ENCODE measurements around the gene GSG1L.

Gene GSG1L

GRCh38 chr16:28110479-28110878 is 47.0 kb upstream of the GSG1L start:
- Histone ChIP-seq H3K4me2 (ENCODE audit: low read depth, low read length, poor library complexity, severe bottlenecking) (no peak overlapping the region), H3K9ac (ENCODE audit: low read length) (no peak overlapping the region), H3K9me3 (ENCODE audit: insufficient read depth, low read length) (no peaks in the 10 kb centered on the region), H3K36me3 (ENCODE audit: low read length) (peaks cover 27% of the 10 kb centered on the region; the same call in 1 of the 2 replicates), H3K27ac (ENCODE audit: low read depth, low read length) (no peak overlapping the region), H3K9me2 (replicated peaks; ENCODE audit: insufficient read depth, low read length) (no peaks in the 10 kb centered on the region), H3K79me2 (ENCODE audit: insufficient read depth, low read length) (no peaks in the 10 kb centered on the region), H2AFZ (ENCODE audit: low read depth, low read length, severe bottlenecking) (no peak overlapping the region), H3K27me3 (ENCODE audit: low read length) (no peaks in the 10 kb centered on the region), H3K4me3 (ENCODE audit: insufficient read depth, low read length, poor library complexity, severe bottlenecking) (no peak overlapping the region), H4K20me1 (ENCODE audit: low read depth, low read length) (no peaks in the 10 kb centered on the region), H3F3A (ENCODE audit: insufficient read depth) (no peaks in the 10 kb centered on the region)
- TF ChIP-seq CTCF (IDR thresholded peaks at IDR 0.05; ENCODE audit: insufficient read depth, low read length, poor library complexity, severe bottlenecking) (no peak), EZH2phosphoT487 (conservative IDR thresholded peaks at IDR 0.05; ENCODE audit: low read length) (no peak)

- Histone ChIP-seq H3K27me3 (ENCODE audit: low read length) (no peaks in the 10 kb centered on the region), H3K36me3 (ENCODE audit: low read length) (peaks cover 29% of the 10 kb centered on the region; the same call in 1 of the 2 replicates), H3F3A (ENCODE audit: insufficient read depth) (no peaks in the 10 kb centered on the region), H3K4me2 (ENCODE audit: low read depth, low read length, poor library complexity, severe bottlenecking) (no peak overlapping the region), H3K79me2 (ENCODE audit: insufficient read depth, low read length) (no peaks in the 10 kb centered on the region), H3K9me3 (ENCODE audit: insufficient read depth, low read length) (no peaks in the 10 kb centered on the region), H3K4me3 (ENCODE audit: insufficient read depth, low read length, poor library complexity, severe bottlenecking) (no peak overlapping the region), H3K9ac (ENCODE audit: low read length) (no peak overlapping the region), H3K27ac (ENCODE audit: low read depth, low read length) (no peak overlapping the region), H2AFZ (ENCODE audit: low read depth, low read length, severe bottlenecking) (no peak overlapping the region), H3K9me2 (replicated peaks; ENCODE audit: insufficient read depth, low read length) (no peaks in the 10 kb centered on the region), H4K20me1 (ENCODE audit: low read depth, low read length) (no peaks in the 10 kb centered on the region)
- no peak for TF ChIP-seq CTCF (IDR thresholded peaks at IDR 0.05; ENCODE audit: insufficient read depth, low read length, poor library complexity, severe bottlenecking)
- TF ChIP-seq EZH2phosphoT487 (conservative IDR thresholded peaks at IDR 0.05; ENCODE audit: low read length): no peak
Observed at GRCh38 chr16:28110074-28110473, 46.6 kb upstream of the GSG1L start.

- Histone ChIP-seq H3K9me2 (replicated peaks; ENCODE audit: insufficient read depth, low read length) (no peaks in the 10 kb centered on the region), H4K20me1 (ENCODE audit: low read depth, low read length) (no peaks in the 10 kb centered on the region), H3K36me3 (ENCODE audit: low read length) (peaks cover 24% of the 10 kb centered on the region; the same call in 1 of the 2 replicates), H3K79me2 (ENCODE audit: insufficient read depth, low read length) (no peaks in the 10 kb centered on the region), H3K4me2 (ENCODE audit: low read depth, low read length, poor library complexity, severe bottlenecking) (no peak overlapping the region), H3F3A (ENCODE audit: insufficient read depth) (no peaks in the 10 kb centered on the region), H3K27me3 (ENCODE audit: low read length) (no peaks in the 10 kb centered on the region), H2AFZ (ENCODE audit: low read depth, low read length, severe bottlenecking) (no peak overlapping the region), H3K9me3 (ENCODE audit: insufficient read depth, low read length) (no peaks in the 10 kb centered on the region), H3K9ac (ENCODE audit: low read length) (no peak overlapping the region), H3K4me3 (ENCODE audit: insufficient read depth, low read length, poor library complexity, severe bottlenecking) (no peak overlapping the region), H3K27ac (ENCODE audit: low read depth, low read length) (no peak overlapping the region)
- TF ChIP-seq EZH2phosphoT487 (conservative IDR thresholded peaks at IDR 0.05; ENCODE audit: low read length) (no peak), CTCF (IDR thresholded peaks at IDR 0.05; ENCODE audit: insufficient read depth, low read length, poor library complexity, severe bottlenecking) (no peak)
Observed at GRCh38 chr16:28108590-28109247, 45.2 kb upstream of the GSG1L start.
